PC-3 (cell line): ENCODE data around the gene MRPL50. TPM values are rescaled to one million over a fixed set of nuclear protein-coding genes. Genes with fewer than 3 reads are reported as not detected.

ENCODE experiments used
- total RNA-seq: library from RNA; depleted of rRNA; stranded (reverse); fragments of >200 nt; gene quantifications from 2 replicates; pipeline ENCODE4 v1.2.3, GENCODE V29; 2014; rRNA removed

The MRPL50 gene
- total RNA-seq, 1 experiment from 2014 or later: 10.2 TPM

Other genes starting within 250 kb of the MRPL50 start
- gene BAAT, start 13.6 kb downstream of the MRPL50 start, total RNA-seq: 0.07 TPM in 1 of 2 replicates, not detected in the other
- gene ZNF189, start 233 bp upstream of the MRPL50 start, total RNA-seq: 4.5 and 4.8 TPM in 2 replicates
- not detected in 2 replicates for gene ALDOB, start 37.2 kb upstream of the MRPL50 start, total RNA-seq
- gene RNF20, start 135.2 kb upstream of the MRPL50 start, total RNA-seq: 12.1 and 14.7 TPM in 2 replicates
- gene PPP3R2, start 196.4 kb upstream of the MRPL50 start, total RNA-seq: not detected in 2 replicates